ENCODE measurements around the gene TPST2. TPM values are rescaled to one million over a fixed set of nuclear protein-coding genes. Genes with fewer than 3 reads are reported as not detected.
A peak's percentile ranks its signal among the peaks of the same experiment; 100 is the strongest.

TPST2 gene
- total RNA-seq, 1 experiment from 2014 or later, result 95.0 TPM

GRCh38 chr22:26548303-26548702, 41.6 kb downstream of the TPST2 start:
- Histone ChIP-seq H3K27me3 (ENCODE audit: control insufficient read depth, insufficient read depth, low read length) (no peaks in the 10 kb centered on the region), H3K4me3 (ENCODE audit: insufficient read depth, low read depth, low read length) (no peak overlapping the region), H3K36me3 (replicated peaks; ENCODE audit: control insufficient read depth, insufficient read depth, low read length) (peaks cover 6% of the 10 kb centered on the region)
- peak; percentile 44 for DNase-seq

- H3K4me3 ChIP-seq (ENCODE audit: insufficient read depth, low read depth, low read length), result no peak overlapping the region
Observed at GRCh38 chr22:26547837-26548236, 42.1 kb downstream of the TPST2 start.

GRCh38 chr22:26547426-26547825, 42.5 kb downstream of the TPST2 start:
- Histone ChIP-seq H3K4me3 (ENCODE audit: insufficient read depth, low read depth, low read length) (no peak overlapping the region), H3K27me3 (ENCODE audit: control insufficient read depth, insufficient read depth, low read length) (no peaks in the 10 kb centered on the region), H3K36me3 (replicated peaks; ENCODE audit: control insufficient read depth, insufficient read depth, low read length) (peaks cover 9% of the 10 kb centered on the region)
- no peak for DNase-seq

More at GRCh38 chr22:26547837-26548236, 42.1 kb downstream of the TPST2 start:
- peaks cover 7% of the 10 kb centered on the region for H3K36me3 ChIP-seq (replicated peaks; ENCODE audit: control insufficient read depth, insufficient read depth, low read length)
- H3K27me3 ChIP-seq (ENCODE audit: control insufficient read depth, insufficient read depth, low read length), result no peaks in the 10 kb centered on the region
- DNase-seq, result no peak

GRCh38 chr22:26546282-26546681, 43.6 kb downstream of the TPST2 start:
- H3K4me3 ChIP-seq (ENCODE audit: insufficient read depth, low read depth, low read length), result no peak overlapping the region
- no peaks in the 10 kb centered on the region for H3K27me3 ChIP-seq (ENCODE audit: control insufficient read depth, insufficient read depth, low read length)
- no peak for DNase-seq
- peaks cover 9% of the 10 kb centered on the region for H3K36me3 ChIP-seq (replicated peaks; ENCODE audit: control insufficient read depth, insufficient read depth, low read length)

- no peak for DNase-seq
Observed at GRCh38 chr22:26545827-26546226, 44.1 kb downstream of the TPST2 start.

GRCh38 chr22:26545385-26545784, 44.5 kb downstream of the TPST2 start:
- Histone ChIP-seq H3K36me3 (replicated peaks; ENCODE audit: control insufficient read depth, insufficient read depth, low read length) (peaks cover 15% of the 10 kb centered on the region), H3K27me3 (ENCODE audit: control insufficient read depth, insufficient read depth, low read length) (no peaks in the 10 kb centered on the region), H3K4me3 (ENCODE audit: insufficient read depth, low read depth, low read length) (no peak overlapping the region)
- no peak for DNase-seq

More at GRCh38 chr22:26545827-26546226, 44.1 kb downstream of the TPST2 start:
- Histone ChIP-seq H3K4me3 (ENCODE audit: insufficient read depth, low read depth, low read length) (no peak overlapping the region), H3K27me3 (ENCODE audit: control insufficient read depth, insufficient read depth, low read length) (no peaks in the 10 kb centered on the region), H3K36me3 (replicated peaks; ENCODE audit: control insufficient read depth, insufficient read depth, low read length) (peaks cover 11% of the 10 kb centered on the region)

GRCh38 chr22:26544489-26544888, 45.4 kb downstream of the TPST2 start:
- peaks cover 19% of the 10 kb centered on the region for H3K36me3 ChIP-seq (replicated peaks; ENCODE audit: control insufficient read depth, insufficient read depth, low read length)
- H3K4me3 ChIP-seq (ENCODE audit: insufficient read depth, low read depth, low read length), result no peak overlapping the region
- H3K27me3 ChIP-seq (ENCODE audit: control insufficient read depth, insufficient read depth, low read length), result no peaks in the 10 kb centered on the region
- no peak for DNase-seq

GRCh38 chr22:26542831-26543230, 47.1 kb downstream of the TPST2 start:
- Histone ChIP-seq H3K36me3 (replicated peaks; ENCODE audit: control insufficient read depth, insufficient read depth, low read length) (peaks cover 22% of the 10 kb centered on the region), H3K27me3 (ENCODE audit: control insufficient read depth, insufficient read depth, low read length) (no peaks in the 10 kb centered on the region)

GRCh38 chr22:26541167-26541819, 48.6 kb downstream of the TPST2 start:
- DNase-seq, result peak; percentile 50
- Histone ChIP-seq H3K36me3 (replicated peaks; ENCODE audit: control insufficient read depth, insufficient read depth, low read length) (peaks cover 29% of the 10 kb centered on the region), H3K4me3 (ENCODE audit: insufficient read depth, low read depth, low read length) (no peak overlapping the region), H3K27me3 (ENCODE audit: control insufficient read depth, insufficient read depth, low read length) (no peaks in the 10 kb centered on the region)

More at GRCh38 chr22:26542831-26543230, 47.1 kb downstream of the TPST2 start:
- H3K4me3 ChIP-seq (ENCODE audit: insufficient read depth, low read depth, low read length), result no peak overlapping the region
- DNase-seq, result no peak

GRCh38 chr22:26540119-26540518, 49.8 kb downstream of the TPST2 start:
- no peak for DNase-seq
- H3K27me3 ChIP-seq (ENCODE audit: control insufficient read depth, insufficient read depth, low read length), result no peaks in the 10 kb centered on the region
- peaks cover 35% of the 10 kb centered on the region for H3K36me3 ChIP-seq (replicated peaks; ENCODE audit: control insufficient read depth, insufficient read depth, low read length)
- no peak overlapping the region for H3K4me3 ChIP-seq (ENCODE audit: insufficient read depth, low read depth, low read length)

- DNase-seq, result no peak
- Histone ChIP-seq H3K4me3 (ENCODE audit: insufficient read depth, low read depth, low read length) (no peak overlapping the region), H3K36me3 (replicated peaks; ENCODE audit: control insufficient read depth, insufficient read depth, low read length) (peaks cover 32% of the 10 kb centered on the region), H3K27me3 (ENCODE audit: control insufficient read depth, insufficient read depth, low read length) (no peaks in the 10 kb centered on the region)
Observed at GRCh38 chr22:26536762-26537134, 53.2 kb downstream of the TPST2 start.

GRCh38 chr22:26536056-26536761, 53.7 kb downstream of the TPST2 start:
- H3K27me3 ChIP-seq (ENCODE audit: control insufficient read depth, insufficient read depth, low read length), result no peaks in the 10 kb centered on the region
- peaks cover 36% of the 10 kb centered on the region for H3K36me3 ChIP-seq (replicated peaks; ENCODE audit: control insufficient read depth, insufficient read depth, low read length)
- no peak overlapping the region for H3K4me3 ChIP-seq (ENCODE audit: insufficient read depth, low read depth, low read length)
- no peak for DNase-seq

GRCh38 chr22:26535603-26535908, 54.4 kb downstream of the TPST2 start:
- Histone ChIP-seq H3K36me3 (replicated peaks; ENCODE audit: control insufficient read depth, insufficient read depth, low read length) (peaks cover 36% of the 10 kb centered on the region), H3K27me3 (ENCODE audit: control insufficient read depth, insufficient read depth, low read length) (no peaks in the 10 kb centered on the region), H3K4me3 (ENCODE audit: insufficient read depth, low read depth, low read length) (no peak overlapping the region)
- no peak for DNase-seq

GRCh38 chr22:26534874-26535602, 54.9 kb downstream of the TPST2 start:
- no peak for DNase-seq
- Histone ChIP-seq H3K36me3 (replicated peaks; ENCODE audit: control insufficient read depth, insufficient read depth, low read length) (peaks cover 35% of the 10 kb centered on the region), H3K4me3 (ENCODE audit: insufficient read depth, low read depth, low read length) (no peak overlapping the region)

More at GRCh38 chr22:26534874-26535602, 54.9 kb downstream of the TPST2 start:
- no peaks in the 10 kb centered on the region for H3K27me3 ChIP-seq (ENCODE audit: control insufficient read depth, insufficient read depth, low read length)

Measured in H7 (cell line).